SH-SY5Y (cell line): ENCODE measurements around the gene ADA.

ENCODE experiments used
- GATA2 ChIP-seq: IDR thresholded peaks from 2 replicates; pipeline ENCODE4 v1.6.1; 2011; ENCODE audit warnings: mild to moderate bottlenecking, low read depth, low read length
- GATA3 ChIP-seq: IDR thresholded peaks from 2 replicates; pipeline ENCODE4 v1.6.1; 2011; ENCODE audit warnings: low read depth, mild to moderate bottlenecking, low read length, moderate library complexity

GRCh38 chr20:44598423-44599305 is 52.8 kb downstream of the ADA start:
- TF ChIP-seq GATA2: no peak
- no peak for TF ChIP-seq GATA3
